ENCODE data around the gene PHACTR3. TPM values are rescaled to one million over a fixed set of nuclear protein-coding genes. Genes with fewer than 3 reads are reported as not detected.

Gene PHACTR3
- total RNA-seq, 2 experiments from 2014 or later, result not detected

DNA sequence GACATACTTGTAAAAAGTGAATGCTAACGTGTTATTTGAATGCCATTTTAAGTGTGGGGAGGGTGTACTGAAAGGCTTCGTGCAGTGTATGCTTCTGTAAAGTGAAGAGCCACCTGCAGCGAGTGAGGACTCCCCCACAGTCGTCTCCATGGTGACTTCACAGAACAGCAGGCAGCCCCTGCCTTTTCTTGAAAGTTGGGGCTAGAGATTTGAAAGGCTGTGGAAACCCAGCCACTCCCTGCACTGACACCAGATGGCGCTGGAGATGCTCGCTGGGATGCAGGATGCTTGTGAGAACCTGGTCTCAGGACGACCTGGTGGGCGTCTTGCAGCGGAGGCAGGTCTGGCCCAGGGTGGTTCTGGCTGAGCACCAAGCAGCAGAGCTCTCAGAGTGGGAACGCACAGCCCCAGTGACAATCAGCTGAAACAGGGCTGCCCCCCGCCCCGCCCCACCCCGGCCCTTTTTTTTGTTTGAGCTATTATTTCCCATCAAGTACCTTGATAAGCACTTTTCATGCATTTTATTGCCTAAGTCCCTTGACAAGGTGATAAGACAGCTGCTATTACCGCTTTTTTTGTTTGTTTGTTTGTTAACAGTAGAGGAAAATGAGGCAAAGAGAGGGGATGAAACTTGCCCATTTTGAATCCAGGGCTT lies 178.8 kb downstream of the PHACTR3 start:
- no peak overlapping the region for H3K27ac Mint-ChIP-seq
- TF ChIP-seq, protein P1, sequence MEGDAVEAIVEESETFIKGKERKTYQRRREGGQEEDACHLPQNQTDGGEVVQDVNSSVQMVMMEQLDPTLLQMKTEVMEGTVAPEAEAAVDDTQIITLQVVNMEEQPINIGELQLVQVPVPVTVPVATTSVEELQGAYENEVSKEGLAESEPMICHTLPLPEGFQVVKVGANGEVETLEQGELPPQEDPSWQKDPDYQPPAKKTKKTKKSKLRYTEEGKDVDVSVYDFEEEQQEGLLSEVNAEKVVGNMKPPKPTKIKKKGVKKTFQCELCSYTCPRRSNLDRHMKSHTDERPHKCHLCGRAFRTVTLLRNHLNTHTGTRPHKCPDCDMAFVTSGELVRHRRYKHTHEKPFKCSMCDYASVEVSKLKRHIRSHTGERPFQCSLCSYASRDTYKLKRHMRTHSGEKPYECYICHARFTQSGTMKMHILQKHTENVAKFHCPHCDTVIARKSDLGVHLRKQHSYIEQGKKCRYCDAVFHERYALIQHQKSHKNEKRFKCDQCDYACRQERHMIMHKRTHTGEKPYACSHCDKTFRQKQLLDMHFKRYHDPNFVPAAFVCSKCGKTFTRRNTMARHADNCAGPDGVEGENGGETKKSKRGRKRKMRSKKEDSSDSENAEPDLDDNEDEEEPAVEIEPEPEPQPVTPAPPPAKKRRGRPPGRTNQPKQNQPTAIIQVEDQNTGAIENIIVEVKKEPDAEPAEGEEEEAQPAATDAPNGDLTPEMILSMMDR (IDR thresholded peaks at IDR 0.05), result peak; percentile 76
- CTCF ChIA-PET, result interaction anchor here (0.7 to 4.5 kb wide), 10 partner anchors 9 to 212 kb away, joined by 3 to 24 read pairs (median 3); no protein-coding TSS in a partner anchor
- POLR2A ChIA-PET, result no interaction called here
- no peaks in the 10 kb centered on the region for H3K4me1 Mint-ChIP-seq (ENCODE audit: low read depth)
- no peaks in the 10 kb centered on the region for H3K27me3 Mint-ChIP-seq
- ATAC-seq, result peak; percentile 64
- H3K36me3 Mint-ChIP-seq (ENCODE audit: low read depth), result no peaks in the 10 kb centered on the region
- DNase-seq, result peak; percentile 71
- no peaks in the 10 kb centered on the region for H3K9me3 Mint-ChIP-seq
- intact Hi-C loops (cut with micrococcal nuclease), result loop anchor here (10.0 kb wide), 1 partner anchor 72 kb away; no protein-coding TSS in a partner anchor
- H3K4me3 Mint-ChIP-seq, result no peak overlapping the region

DNA sequence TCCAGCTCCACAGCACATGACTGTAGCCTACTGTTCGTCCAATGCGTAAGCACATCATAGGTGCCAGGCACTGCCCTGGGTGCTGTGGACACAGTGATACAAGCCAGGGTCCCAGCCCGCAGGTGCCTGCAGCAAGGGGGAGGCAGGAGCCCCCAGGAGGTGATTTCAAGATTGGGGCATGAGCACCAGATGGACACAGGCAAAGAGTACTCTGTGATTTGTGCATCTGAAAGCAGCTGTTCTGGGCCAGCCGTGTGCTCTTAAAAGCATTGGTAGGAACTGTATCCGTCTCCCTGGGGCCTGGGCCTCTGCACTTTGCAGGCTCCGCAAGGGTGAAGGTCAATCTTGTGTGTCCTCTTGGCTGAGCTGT lies 179.3 kb downstream of the PHACTR3 start:
- intact Hi-C loops (cut with micrococcal nuclease), result loop anchor here (10.0 kb wide), 1 partner anchor 71 kb away; no protein-coding TSS in a partner anchor
- Mint-ChIP-seq H3K4me3 (no peak overlapping the region), H3K4me1 (ENCODE audit: low read depth) (no peaks in the 10 kb centered on the region), H3K36me3 (ENCODE audit: low read depth) (no peaks in the 10 kb centered on the region), H3K27me3 (no peaks in the 10 kb centered on the region), H3K27ac (no peak overlapping the region), H3K9me3 (no peaks in the 10 kb centered on the region)
- TF ChIP-seq, protein P1 (IDR thresholded peaks at IDR 0.05), result no peak
- ChIA-PET POLR2A (no interaction called here), CTCF (interaction anchor here (0.7 to 4.5 kb wide), 9 partner anchors 9 to 185 kb away, joined by 3 to 24 read pairs (median 3); no protein-coding TSS in a partner anchor)
- DNase-seq (no peak), ATAC-seq (no peak)

DNA sequence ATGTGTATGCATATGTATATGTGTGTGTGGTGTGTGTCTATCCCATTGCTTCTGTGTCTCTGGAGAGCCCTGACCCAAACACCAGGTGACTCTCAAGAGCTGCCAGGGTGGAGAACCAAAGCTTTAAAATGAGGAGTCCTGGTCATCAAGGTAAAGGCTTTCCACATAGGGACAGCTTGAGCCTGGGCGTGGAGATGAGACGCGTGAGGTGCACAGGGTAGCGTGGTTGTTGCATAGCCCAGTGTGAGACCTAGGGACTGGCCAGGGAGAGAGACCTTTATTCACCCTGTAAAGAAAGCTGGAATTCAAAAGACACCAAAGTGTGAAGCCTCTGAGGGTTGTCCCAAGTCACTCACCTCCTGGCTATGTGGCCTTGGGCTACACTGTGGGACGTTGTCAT lies 180.0 kb downstream of the PHACTR3 start:
- TF ChIP-seq, protein P1 (IDR thresholded peaks at IDR 0.05), result no peak
- H3K36me3 Mint-ChIP-seq (ENCODE audit: low read depth), result no peaks in the 10 kb centered on the region
- DNase-seq (no peak), ATAC-seq (no peak)
- H3K4me3 Mint-ChIP-seq, result no peak overlapping the region
- no peak overlapping the region for H3K27ac Mint-ChIP-seq
- H3K4me1 Mint-ChIP-seq (ENCODE audit: low read depth), result no peaks in the 10 kb centered on the region
- POLR2A ChIA-PET, result interaction anchor here (0.6 kb wide), 1 partner anchor 903 kb away, joined by 3 read pairs; no protein-coding TSS in a partner anchor
- intact Hi-C loops (cut with micrococcal nuclease), result loop anchor here (10.0 kb wide), 1 partner anchor 70 kb away; no protein-coding TSS in a partner anchor
- H3K9me3 Mint-ChIP-seq, result no peaks in the 10 kb centered on the region
- CTCF ChIA-PET, result interaction anchor here (1.9 to 4.5 kb wide), 2 partner anchors 66 to 68 kb away, joined by 10 to 24 read pairs; no protein-coding TSS in a partner anchor
- no peaks in the 10 kb centered on the region for H3K27me3 Mint-ChIP-seq

DNA sequence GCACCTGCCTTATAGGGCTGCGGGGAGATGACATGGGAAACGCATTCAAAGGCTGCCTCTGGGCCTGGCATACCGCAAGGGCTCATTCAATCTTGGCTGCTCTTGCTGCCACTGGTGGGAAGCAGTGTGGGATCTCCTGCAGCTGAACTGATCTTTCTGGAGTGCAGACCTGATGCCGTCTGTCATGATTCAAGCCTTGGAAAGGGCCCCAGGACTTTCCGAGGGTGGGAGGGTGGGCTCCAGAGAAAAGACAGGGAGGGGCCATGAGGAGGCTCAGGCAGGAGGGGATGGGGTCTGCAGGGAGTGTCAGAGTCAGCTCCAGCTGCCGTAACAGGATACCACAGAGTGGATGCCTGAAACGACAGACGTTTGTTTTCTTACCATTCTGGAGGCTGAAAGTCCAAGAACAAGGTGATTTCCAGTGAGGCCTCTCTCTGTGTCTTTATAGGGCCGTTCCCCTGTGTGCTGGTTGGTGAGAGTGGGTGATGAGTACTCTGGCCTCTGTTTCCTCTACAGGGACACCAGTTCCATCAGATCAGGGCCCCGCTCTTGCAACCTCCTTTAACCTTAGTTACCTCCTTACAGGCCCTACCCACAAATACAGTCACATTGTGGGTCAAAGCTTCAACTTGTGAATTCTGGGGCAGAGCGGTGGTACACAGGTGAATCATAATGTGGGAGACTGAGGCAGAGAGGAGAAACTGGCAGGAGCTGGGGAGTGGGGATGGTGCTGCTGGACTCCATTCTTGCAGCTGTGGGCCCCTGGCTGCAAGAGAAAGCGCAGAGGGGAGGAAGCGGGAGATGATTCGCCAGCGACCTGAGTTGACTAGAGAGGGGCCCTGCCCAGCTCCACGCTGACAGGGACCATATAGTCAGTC lies 180.7 kb downstream of the PHACTR3 start:
- intact Hi-C loops (cut with micrococcal nuclease), result loop anchor here (10.0 kb wide), 1 partner anchor 70 kb away; no protein-coding TSS in a partner anchor
- ChIA-PET CTCF (interaction anchor here (1.9 to 4.5 kb wide), 2 partner anchors 65 to 67 kb away, joined by 10 to 24 read pairs; no protein-coding TSS in a partner anchor), POLR2A (interaction anchor here (0.6 kb wide), 1 partner anchor 902 kb away, joined by 3 read pairs; no protein-coding TSS in a partner anchor)
- H3K4me3 Mint-ChIP-seq, result no peak overlapping the region
- no peak overlapping the region for H3K27ac Mint-ChIP-seq
- H3K36me3 Mint-ChIP-seq (ENCODE audit: low read depth), result no peaks in the 10 kb centered on the region
- H3K27me3 Mint-ChIP-seq, result no peaks in the 10 kb centered on the region
- H3K4me1 Mint-ChIP-seq (ENCODE audit: low read depth), result no peaks in the 10 kb centered on the region
- no peaks in the 10 kb centered on the region for H3K9me3 Mint-ChIP-seq
- ATAC-seq (no peak), DNase-seq (no peak)
- TF ChIP-seq, protein P1 (IDR thresholded peaks at IDR 0.05), result no peak

Measured in activated CD8-positive, alpha-beta T cell treated with anti-CD3 and anti-CD28 coated beads for 36 hours (primary cell).